WTC11 (cell line): ENCODE results near the gene UBL3.

Source experiments
- ATF3 ChIP-seq: sonication (generic); formaldehyde crosslinking; conservative IDR thresholded peaks from 2 replicates; pipeline ENCODE4 v1.8.1; 2022; ENCODE audit warnings: mild to moderate bottlenecking, missing genetic modification reagents
- ELF4 ChIP-seq: sonication (generic); formaldehyde crosslinking; IDR thresholded peaks from 2 replicates; pipeline ENCODE4 v1.8.1; 2022; ENCODE audit warnings: low read depth, mild to moderate bottlenecking, moderate library complexity, missing genetic modification reagents
- KAT7 ChIP-seq: sonication (generic); formaldehyde crosslinking; IDR thresholded peaks from 2 replicates; pipeline ENCODE4 v1.8.1; 2023; ENCODE audit warnings: missing genetic modification reagents, mild to moderate bottlenecking, borderline replicate concordance
- MAX ChIP-seq: sonication (generic); formaldehyde crosslinking; IDR thresholded peaks from 2 replicates; pipeline ENCODE4 v1.8.0; 2022; ENCODE audit warnings: mild to moderate bottlenecking, missing genetic modification reagents
- NFE2L1 ChIP-seq: sonication (generic); formaldehyde crosslinking; IDR thresholded peaks from 2 replicates; pipeline ENCODE4 v1.8.1; 2023; ENCODE audit warnings: missing genetic modification reagents
- NFYB ChIP-seq: sonication (generic); formaldehyde crosslinking; conservative IDR thresholded peaks from 2 replicates; pipeline ENCODE4 v1.8.0; 2022; ENCODE audit warnings: low read depth, missing genetic modification reagents
- TEAD4 ChIP-seq: sonication (generic); formaldehyde crosslinking; IDR thresholded peaks from 2 replicates; pipeline ENCODE4 v1.8.0; 2022; ENCODE audit warnings: mild to moderate bottlenecking, missing genetic modification reagents

- TF ChIP-seq KAT7 (CRISPR knock-in tag) (no peak), TEAD4 (CRISPR knock-in tag) (no peak), NFYB (no peak), NFE2L1 (CRISPR knock-in tag) (no peak), ATF3 (no peak), ELF4 (CRISPR knock-in tag) (no peak), MAX (CRISPR knock-in tag) (no peak)
Measured at GRCh38 chr13:29819143-29819542, 31.3 kb downstream of the UBL3 start.
